Measurements from ENCODE around the gene DEFB126.
"Not testable (repeated sequence)": the region's sequence is repeated elsewhere in the genome, so short reads cannot be mapped to it uniquely, and the experiment has no call there.

The DEFB126 gene, protein sequence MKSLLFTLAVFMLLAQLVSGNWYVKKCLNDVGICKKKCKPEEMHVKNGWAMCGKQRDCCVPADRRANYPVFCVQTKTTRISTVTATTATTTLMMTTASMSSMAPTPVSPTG

DNA sequence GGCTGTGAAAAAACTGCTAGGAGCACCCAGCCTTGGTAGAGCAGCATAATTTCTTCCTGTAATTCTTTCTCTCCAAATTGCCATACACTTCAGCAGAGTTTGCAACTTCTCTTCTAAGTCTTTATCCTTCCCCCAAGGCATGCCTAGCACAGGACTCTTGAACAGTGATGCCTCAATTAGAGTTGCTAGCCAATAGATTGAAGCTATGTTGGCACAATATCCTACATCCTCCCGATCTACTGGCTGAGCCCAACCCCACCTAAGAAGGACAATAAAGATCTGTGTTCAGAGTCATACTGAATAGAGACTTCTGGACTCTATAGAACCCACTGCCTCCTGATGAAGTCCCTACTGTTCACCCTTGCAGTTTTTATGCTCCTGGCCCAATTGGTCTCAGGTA lies at the start of gene DEFB126:
Gene DEFB126 (plus strand): TSS at position 301 of the 400 bp plus-strand sequence. CDS start 39 bp downstream, at position 340.
- in situ Hi-C loops (cut with HindIII; ENCODE audit: low sequenced_read_pairs) = no loop called here

DNA sequence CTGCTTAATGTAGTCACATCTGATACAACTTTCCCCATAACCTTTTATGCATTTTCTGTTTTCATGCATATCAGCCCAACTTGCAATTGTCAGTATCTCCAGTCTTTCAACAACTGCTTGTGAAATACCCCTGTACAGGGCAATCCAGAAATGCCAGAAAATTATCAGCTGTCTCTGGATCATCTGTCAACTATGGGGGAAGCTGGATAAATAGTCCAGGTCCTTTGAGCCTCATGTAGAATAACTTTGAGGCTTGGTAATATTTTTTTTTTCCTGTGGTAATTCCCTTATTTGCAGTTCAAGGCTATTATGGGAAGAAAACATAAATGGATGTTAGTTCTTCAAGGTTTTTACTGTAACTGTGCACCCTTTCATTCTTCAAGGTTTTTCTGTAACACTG lies 48.7 kb upstream of the DEFB126 start:
- in situ Hi-C loops (cut with HindIII; ENCODE audit: low sequenced_read_pairs) = no loop called here

DNA sequence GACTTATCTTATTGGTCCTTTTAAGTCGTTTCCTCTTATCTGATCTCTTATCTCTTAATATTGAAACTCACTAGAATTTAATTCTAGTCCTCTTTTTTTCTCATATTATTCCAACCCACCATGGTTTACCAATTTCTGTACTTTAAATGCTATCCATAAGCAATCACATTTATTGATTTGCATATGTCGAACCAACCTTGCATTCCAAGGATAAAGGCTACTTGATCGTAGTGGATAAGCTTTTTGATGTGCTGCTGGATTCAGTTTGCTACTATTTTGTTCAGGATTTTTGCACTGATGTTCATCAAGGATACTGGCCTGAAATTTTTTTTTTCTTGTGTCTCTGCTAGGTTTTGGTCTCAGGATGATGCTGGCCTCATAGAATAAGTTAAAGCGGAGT lies 47.2 kb upstream of the DEFB126 start:
- in situ Hi-C loops (cut with HindIII; ENCODE audit: low sequenced_read_pairs) = no loop called here

DNA sequence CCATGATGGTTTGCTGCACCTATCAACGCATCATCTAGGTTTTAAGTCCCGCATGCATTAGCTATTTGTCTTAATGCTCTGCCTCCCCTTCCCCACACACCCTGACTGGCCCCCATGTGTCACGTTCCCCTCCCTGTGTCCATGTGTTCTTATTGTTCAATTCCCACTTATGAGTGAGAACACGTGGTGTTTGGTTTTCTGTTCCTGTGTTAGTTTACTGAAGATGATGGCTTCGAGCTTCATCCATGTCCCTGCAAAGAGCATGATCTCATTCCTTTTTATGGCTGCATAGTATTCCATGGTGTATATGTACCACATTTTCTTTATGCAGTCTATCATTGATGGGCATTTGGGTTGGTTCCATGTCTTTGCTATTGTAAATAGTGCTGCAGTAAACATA lies 44.7 kb upstream of the DEFB126 start:
- in situ Hi-C loops (cut with HindIII; ENCODE audit: low sequenced_read_pairs) = not testable (repeated sequence)

DNA sequence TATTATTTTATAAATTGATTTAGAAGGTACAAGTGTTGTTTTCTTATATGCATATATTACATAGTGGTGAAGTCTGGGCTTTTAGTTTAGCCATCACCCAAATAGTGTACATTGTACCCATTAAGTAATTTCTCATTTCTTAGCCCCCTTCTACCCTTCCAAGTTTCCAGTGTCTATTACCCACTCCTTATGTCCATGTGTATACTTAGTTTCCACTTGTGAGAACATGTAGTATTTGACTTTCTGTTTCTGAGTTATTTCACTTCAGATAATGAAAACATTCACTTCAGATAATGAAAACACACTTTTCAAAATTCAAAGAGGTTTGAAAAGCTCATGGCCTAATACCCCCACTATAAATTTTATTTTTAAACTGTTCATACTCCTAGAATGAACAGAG lies 40.4 kb upstream of the DEFB126 start:
- in situ Hi-C loops (cut with HindIII; ENCODE audit: low sequenced_read_pairs) = no loop called here

DNA sequence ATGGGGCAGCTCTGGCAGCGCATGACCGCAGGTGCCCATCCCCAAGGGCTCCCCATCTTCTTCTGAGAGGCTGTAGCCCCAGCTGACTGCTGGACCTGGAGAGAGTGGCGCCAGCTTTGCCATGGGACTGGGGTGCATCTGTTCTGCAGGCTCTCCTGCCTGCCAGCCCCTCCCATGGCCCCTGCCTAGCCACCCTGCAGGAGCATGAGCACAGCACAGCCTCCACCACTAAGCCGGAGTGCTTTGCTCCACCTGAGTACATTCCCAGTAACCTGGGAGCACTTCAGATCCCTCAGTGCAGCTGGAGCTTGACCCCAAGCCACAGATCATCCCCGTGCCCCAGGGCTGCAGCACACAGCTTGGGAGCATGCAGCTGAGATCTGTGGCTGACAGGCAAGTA lies 38.9 kb upstream of the DEFB126 start:
- in situ Hi-C loops (cut with HindIII; ENCODE audit: low sequenced_read_pairs) = no loop called here

DNA sequence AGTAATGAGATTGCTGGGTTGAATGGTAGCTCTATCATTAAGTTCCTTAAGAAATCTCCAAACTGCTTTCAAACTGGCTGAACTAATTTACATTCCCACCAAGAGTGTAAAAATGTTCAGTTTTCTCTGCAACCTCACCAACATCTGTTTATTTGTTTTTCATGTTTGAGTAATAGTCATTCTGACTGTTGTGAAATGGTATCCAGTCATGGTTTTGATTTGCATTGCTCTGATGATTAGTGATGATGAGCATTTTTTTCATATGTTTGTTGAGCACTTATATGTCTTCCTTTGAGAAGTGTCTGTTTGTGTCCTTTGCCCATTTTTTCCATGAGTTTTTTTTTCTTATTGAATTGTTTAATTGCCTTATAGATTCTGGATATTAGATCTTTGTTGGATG lies 30.0 kb upstream of the DEFB126 start:
- in situ Hi-C loops (cut with HindIII; ENCODE audit: low sequenced_read_pairs) = no loop called here

DNA sequence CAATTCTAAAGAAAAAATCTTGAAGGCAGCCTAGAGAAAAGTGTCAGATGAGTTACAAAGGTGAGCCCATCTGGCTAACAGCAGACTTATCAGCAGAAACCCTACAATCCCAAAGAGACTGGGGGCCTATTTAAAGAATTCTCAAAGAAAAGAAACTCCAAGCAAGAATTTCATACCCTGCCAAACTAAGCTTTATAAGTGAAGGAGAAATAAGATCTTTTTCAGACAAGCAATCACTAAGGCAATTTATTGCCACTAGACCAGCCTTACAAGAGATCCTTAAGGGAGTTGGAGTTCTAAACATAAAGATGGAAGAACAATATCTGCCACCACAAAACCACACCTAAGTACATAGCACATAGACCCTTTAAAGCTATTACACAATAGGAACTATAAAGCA lies 24.9 kb upstream of the DEFB126 start:
- in situ Hi-C loops (cut with HindIII; ENCODE audit: low sequenced_read_pairs) = no loop called here

DNA sequence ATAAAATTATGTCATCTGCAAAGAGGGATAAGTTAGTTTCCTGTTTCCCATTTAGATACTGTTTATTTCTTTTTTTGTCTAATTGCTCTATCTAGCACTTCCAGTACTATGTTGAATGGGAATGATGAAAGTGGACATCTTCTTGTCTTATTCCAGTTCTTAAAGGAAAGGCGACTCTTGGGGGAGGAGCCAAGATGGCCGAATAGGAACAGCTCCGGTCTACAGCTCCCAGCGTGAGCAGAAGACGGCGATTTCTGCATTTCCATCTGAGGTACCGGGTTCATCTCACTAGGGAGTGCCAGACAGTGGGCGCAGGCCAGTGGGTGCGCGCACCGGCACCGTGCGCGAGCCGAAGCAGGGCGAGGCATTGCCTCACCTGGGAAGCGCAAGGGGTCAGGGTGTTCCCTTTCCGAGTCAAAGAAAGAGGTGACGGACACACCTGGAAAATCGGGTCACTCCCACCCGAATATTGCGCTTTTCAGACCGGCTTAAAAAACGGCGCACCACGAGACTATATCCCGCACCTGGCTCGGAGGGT lies 12.5 kb upstream of the DEFB126 start:
- in situ Hi-C loops (cut with HindIII; ENCODE audit: low sequenced_read_pairs) = not testable (repeated sequence)

DNA sequence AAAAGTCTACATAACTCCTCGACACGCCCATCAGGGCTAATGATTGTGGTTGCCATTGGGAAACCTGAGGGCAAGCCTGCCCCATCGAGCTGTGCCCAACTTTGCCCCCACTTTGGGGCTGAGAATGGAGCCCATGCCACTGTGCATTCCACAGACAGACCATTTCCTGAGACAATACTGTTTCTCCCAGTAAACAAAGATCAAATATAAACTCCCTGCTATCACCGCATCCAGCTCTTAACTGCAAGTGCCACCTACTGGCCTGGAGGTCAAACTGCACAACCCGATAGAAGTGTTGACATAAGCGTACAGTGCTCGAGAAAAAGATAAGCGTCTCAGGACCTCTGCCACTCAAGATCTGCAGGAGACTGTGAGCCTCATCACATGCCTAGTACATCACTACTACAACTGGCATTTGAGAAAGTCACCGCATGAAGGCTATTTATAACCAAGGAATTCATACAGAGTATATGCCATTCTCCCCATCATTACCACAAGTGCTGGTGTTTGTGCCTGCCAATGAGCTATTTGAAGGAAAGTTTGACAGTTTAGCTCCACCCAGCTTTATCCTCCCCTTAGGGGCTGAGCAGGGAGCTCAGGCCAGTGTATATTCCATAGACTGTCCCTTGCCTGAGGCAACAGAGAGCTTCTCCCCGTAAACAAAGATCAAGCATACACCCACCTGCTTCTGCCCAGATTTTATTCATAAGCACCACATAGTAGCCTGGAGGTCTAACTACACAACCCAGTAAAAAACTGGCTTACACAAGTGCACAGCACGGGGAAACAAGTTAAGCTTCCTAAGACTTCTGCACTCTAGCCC lies 4.5 kb upstream of the DEFB126 start:
- in situ Hi-C loops (cut with HindIII; ENCODE audit: low sequenced_read_pairs) = no loop called here

DNA sequence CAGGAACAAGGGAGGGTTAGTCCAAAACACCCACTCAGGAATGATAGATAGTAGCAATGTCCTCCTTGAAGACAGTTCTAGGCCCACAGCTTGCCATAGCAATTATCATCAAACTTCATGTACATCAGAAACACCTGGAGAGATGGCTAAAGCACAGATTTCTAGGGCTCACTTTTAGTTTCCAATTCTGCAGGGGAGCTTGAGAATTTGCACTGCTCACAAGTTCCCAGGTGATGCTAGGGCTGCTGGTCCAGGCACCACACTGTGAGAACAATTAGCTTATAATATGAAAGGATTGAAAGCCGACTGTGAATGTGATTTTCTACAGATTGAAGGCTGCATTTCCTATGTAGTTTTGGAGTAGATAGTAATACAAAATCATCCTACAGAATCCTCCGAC lies 3.5 kb downstream of the DEFB126 start:
- in situ Hi-C loops (cut with HindIII; ENCODE audit: low sequenced_read_pairs) = no loop called here

DNA sequence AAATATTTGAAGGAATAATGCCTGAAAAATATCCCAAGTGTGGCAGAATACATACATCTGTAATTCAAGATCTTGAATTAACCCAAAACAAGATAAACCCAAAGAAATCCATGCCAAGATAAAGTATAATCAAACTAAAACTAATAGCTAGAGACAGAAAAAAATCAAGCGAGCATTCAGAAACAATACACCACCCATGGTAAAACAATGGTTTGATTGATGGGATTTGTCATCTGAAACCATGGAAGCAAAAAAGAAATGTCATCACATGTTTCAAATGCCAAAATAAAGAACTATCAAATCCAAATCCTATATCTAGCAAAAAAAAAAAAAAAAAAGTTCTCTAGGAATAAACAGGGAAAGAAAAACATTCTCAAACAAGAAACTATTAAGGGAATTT lies 9.7 kb downstream of the DEFB126 start:
- in situ Hi-C loops (cut with HindIII; ENCODE audit: low sequenced_read_pairs) = no loop called here

DNA sequence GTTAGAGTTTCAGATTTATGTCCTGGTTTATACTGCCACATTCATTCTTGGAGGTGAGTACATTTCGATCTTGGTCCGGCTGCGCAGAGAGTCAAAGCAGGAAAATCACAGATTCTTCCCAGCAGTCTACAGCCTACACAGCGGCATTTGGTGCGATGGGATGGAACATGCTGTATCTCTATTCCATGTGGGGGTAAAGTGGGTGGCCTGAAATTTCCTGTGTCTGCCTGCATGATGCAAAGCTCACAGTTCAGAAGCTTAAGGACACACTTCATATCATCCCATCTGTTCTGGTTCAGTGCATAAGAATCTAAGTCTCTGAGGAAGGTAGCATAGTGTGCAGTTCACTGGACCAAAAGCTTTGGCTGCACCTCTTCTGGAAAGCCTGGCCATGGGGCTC lies 14.8 kb downstream of the DEFB126 start, which contains the start of gene DEFB127:
Gene DEFB127 (plus strand): TSS at position 301 of the 400 bp plus-strand sequence. CDS start 91 bp downstream, at position 392.
- in situ Hi-C loops (cut with HindIII; ENCODE audit: low sequenced_read_pairs) = no loop called here

DNA sequence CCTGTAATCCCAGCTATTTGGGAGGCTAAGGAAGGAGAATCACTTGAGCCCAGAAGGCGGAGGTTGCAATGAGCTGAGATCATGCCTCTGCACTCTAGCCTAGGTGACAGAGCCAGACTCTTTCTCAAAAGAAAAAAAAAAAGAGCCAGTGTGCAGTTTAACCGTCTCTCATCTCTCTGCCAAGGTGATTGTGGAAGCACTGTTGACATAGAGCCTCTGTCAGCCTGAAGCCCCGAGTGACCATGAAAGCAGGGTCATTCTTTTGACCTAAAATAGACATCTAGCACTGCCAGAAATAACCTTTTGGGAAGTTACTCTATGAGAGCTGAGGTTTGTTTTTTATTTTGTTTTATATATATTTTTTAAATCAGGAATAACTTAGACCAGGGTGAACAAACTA lies 22.2 kb downstream of the DEFB126 start:
- in situ Hi-C loops (cut with HindIII; ENCODE audit: low sequenced_read_pairs) = no loop called here

DNA sequence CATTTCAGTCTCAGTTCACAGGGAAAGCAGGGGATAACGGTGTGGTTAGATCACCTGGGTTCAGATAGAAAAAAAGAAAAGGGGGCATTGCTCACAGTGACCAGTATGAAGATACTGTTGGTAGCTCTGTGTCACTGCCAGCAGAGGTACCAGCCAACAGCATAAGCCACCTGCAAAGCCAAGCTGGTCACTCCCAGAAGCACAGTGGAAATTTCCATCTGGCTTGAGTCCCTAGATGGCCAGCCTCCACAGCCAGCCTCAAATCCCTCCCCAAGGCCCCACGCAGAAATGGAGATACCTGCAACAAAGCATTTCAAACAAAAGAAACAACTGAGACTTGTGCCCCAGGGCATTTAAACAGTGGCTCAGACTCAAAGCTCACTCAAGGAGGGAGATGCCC lies 26.5 kb downstream of the DEFB126 start:
- in situ Hi-C loops (cut with HindIII; ENCODE audit: low sequenced_read_pairs) = no loop called here

DNA sequence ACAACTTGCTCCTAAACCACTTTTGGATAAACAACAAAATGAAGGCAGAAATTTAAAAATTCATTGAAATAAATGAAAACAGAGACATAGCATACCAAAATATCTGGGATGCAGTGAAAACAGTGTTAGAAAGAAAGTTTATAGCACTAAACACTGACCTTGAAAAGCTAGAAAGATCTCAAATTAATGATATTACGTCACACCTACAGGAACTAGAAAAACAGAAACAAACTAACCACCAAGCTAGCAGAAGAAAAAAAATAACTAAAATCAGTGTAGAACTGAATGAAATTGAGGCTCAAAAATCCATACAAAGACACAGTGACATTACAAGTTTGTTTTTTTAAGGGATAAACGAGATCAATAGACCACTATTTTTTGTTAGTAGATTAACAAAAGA lies 41.9 kb downstream of the DEFB126 start:
- in situ Hi-C loops (cut with HindIII; ENCODE audit: low sequenced_read_pairs) = no loop called here

DNA sequence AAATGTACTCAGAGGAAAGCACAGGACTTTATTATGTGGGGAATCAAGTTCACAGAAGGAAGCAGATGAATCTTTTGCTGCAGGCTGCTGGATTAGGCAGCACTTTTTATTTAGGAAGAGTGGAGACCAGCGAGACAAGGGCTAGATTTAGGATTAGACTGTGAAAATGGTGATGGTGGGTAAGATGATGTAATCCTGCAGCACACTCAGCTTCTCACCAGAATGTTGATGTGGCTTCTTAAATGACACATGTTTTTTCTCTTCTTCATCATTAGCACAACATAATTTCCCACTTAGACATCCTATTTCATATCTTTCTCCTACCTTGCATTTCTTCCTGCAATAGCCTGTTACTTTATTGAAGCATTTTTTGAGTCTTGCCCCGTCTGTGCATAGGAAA lies 45.3 kb downstream of the DEFB126 start:
- in situ Hi-C loops (cut with HindIII; ENCODE audit: low sequenced_read_pairs) = no loop called here

DNA sequence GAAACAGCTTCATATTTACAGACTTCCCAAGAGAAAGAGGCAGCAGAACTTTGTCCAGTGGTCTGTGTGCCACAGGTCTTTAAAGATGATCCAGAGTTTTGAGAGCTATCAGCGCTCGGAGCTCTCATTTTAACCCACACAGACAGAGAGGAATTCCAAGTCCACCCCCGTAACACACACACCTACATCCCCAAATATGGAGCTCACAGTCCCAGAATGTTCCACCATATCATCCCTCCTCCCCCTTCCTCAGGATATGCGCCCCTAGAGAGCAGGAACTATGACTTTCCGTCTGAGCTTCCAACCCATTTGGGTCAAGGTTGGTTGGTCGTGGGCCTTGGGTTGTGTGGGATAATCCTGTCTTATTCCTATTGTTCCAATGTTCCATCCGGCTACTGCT lies 47.2 kb downstream of the DEFB126 start, which contains the start of gene DEFB128:
Gene DEFB128 (minus strand): TSS at position 101 of the 400 bp plus-strand sequence. CDS start 88 bp downstream, at position 13.
- in situ Hi-C loops (cut with HindIII; ENCODE audit: low sequenced_read_pairs) = no loop called here

Measured in DLD1 (cell line).